GM19193 (cell line): Measurements from ENCODE around the gene MFAP5.
A peak's percentile ranks its signal among the peaks of the same experiment; 100 is the strongest.

Experiments used
- POLR2A ChIP-seq: IDR thresholded peaks from 4 replicates; pipeline ENCODE4 v1.6.1; 2011; ENCODE audit not compliant: insufficient read depth, insufficient read length; ENCODE audit errors: extremely low read depth

Gene MFAP5

DNA sequence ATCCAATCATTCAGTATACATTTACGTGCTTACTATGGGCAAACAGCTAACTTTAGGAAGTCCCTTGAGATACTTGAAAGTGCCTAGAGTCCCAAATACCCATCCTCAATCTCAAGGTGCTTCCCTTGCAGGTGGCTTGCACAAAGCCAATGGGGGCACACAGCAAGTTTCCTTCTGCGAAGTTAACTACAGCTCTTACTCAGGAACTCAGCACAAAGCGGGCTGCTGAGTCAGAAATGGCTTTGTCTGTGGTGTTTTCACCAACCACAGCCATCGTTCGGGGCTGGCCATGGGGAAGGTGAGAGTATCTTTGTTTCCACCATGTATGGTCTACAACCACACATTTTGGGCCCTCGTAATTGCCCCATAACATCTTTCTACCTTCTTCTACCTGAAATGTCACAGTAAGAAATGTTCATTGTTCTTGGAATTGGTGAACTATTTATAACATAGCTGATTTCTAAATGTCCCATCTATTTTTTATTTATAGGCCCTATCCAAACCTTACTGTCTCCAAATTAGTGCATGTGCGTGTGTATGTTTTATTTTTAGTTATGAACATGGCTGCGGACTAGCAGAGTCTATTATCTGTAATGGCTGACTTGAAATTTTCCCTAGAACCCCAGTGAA is 13.9 kb downstream of the MFAP5 start:
- no peak for TF ChIP-seq POLR2A

DNA sequence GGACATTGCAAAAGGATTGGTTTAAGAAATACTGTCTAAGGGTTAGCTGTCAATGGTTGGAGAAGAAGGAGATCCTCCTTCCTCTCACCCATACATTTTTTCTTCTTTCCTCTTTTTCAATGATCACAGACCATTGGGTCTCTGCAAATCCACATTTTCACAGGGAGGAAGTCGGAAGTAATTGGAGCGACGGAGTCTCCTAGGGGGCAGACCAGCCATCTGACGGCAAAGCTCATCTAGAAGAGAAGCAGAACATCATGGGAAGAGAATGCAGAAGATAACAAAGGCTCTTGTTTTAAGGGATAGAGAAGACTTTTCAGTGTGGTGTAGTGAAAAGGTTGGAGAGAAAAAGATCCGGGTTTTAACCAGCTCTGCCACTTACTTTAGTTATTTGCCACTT is 14.7 kb downstream of the MFAP5 start:
- TF ChIP-seq POLR2A, result no peak

DNA sequence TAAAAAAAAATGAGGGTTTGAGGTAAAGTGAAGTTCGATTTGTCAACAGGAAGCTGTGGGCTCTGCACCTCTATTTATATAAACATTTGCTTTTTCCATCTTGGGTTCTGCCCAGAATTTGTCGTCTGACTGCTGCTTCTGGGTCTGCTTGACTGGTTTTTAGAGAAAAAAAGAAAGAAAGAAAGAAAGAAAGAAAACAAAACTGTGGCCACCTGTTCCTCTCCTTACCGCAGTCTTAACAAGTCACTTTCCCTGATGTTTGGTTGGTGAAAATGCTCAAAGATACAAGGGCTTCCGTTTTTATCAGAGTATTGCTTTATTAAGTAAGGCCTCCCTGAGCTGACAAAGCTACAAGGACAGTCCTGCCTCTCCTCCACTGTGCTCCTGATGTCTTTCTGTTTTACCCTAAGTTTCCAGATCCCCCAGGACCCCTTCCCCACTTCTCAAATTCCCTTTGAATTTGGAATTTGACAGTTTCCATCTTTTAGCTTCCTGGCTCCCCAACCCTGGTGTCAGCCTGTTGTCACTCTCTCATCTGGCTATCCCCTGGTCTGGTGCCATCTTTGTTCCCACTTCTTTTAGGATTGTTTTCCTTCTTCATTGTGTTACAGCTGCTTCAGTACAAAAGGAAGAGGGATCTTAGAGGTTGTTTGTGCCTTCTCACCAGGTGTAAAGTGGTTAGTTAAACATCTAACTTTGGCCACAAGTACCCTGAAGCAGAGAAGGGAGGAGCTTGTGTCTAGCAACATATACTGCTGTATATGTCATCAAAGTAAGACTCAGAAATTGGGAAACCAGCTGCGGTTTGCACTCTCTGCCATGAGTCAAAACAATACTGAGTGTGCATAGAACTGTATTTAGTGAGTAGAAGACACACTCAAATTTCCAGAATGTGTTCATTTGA is 18.0 kb downstream of the MFAP5 start:
- peak; percentile 35 for TF ChIP-seq POLR2A

DNA sequence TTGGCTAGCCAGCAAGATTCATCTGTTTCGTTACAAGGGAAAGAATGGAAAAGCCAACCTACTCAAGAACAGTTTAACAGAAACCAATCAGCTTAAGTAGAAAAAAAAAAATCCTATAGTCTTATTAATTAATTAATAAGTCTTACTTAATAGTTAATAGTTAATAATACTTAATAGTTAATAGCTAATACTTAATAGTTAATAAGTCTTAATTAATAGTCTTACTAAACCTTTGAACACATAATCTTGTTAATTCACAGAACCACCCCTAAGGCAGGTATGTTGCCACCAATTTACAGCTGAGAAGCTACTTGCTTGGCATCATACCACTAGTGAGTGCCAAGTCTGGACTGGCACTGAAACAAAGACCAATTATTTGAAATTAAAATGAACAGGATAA is 19.9 kb downstream of the MFAP5 start:
- no peak for TF ChIP-seq POLR2A

DNA sequence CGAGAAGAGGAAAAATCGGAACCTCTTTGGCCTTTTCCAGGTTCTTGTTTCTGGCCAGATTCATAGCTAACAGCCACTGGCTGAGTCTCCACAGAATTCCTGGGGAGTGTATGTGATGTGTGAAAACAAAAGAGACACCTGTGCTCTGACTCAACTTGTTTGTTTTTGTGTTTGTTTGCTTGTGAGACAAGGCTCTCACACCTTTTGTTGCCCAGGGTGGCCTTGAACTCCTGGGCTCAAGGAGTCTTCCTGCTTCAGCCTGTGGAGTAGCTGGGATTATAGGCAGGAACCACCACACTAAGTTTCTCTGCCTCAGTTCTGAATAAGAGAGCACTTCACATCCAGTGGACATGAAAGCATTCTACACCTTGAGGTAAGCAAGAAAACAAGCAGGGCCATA is 22.7 kb downstream of the MFAP5 start:
- no peak for TF ChIP-seq POLR2A

DNA sequence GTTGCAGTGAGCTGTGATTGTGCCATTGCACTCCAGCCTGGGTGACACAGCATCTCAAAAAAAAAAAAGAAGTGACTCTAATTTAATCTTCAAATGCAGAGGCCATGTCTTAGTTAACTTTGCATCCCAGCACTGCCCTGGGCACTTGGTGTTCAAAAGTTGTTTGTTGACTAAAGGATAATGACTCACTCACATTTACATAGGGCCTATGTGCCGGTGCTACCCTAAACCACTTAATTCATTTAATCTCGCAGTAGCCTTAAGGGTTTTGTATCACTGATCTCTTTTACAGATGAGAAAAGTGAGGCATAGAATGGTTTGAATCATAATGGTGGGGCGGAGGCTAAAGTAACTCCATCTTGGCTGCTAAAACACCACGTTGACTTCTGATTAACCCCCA is 23.7 kb downstream of the MFAP5 start:
- no peak for TF ChIP-seq POLR2A

DNA sequence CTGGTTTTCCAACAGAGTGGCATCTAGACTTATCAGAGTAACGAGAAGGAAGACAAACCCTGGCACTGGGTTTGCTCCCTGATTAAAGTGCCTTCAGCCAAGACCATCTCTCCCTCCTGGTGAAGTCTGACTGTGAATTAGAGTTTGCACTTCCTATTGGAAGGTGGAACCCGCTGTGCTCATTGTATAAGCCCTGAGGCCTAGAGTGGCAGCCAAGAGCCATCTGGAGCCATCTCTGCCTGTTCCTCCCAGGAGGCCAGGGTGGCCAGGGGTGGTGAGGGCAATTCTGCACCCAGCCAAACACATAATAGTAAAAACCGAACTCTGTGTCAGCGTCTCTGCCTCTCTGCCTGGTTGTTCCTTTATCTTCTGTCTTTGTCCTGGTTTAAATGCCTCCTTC is 25.0 kb downstream of the MFAP5 start:
- no peak for TF ChIP-seq POLR2A

DNA sequence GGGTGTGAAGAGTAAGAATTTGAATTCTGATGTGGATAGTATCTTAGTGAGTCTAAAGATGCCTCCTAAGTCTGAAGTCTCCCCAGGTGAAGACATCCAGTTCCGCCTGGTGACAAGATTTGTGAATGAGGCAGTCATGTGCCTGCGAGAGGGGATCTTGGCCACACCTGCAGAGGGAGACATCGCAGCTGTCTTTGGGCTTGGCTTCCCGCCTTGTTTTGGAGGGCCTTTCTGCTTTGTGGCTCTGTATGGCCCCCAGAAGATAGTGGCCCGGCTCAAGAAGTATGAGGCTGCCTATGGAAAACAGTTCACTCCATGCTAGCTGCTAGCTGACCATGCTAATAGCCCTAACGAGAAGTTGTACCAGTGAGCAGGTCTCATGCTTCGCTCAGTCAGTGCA is 25.4 kb downstream of the MFAP5 start:
- TF ChIP-seq POLR2A, result no peak

DNA sequence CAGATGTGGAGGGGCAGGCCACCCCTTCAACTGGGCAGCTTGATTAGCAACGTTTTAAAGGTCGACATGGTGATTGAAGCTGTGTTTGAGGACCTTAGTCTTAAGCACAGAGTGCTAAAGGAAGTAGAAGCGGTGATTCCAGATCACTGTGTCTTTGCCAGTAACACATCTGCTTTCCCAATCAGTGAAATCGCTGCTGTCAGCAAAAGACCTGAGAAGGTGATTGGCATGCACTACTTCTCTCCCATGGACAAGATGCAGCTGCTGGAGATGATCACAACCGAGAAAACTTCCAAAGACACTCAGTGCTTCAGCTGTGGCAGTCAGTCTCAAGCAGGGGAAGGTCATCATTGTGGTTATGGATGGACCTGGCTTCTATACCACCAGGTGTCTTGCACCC is 26.0 kb downstream of the MFAP5 start:
- TF ChIP-seq POLR2A, result no peak

DNA sequence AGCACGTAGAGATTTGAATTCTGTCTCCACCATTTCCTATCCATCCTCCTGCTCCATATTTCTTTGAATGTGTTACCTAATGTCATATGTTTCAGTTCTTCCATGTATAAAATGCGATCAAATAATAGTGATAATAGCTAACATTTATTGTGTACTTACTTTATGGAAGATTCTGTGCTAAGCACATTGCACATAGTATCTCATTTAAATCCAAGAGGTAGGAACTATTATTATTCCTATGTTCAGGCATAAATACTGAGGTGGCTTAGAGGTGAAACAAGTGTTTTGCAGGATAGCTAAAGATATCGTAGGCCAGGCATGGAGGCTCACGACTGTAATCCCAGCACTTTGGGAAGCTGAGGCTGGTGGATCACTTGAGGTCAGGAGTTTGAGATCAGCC is 32.5 kb downstream of the MFAP5 start:
- TF ChIP-seq POLR2A, result no peak

DNA sequence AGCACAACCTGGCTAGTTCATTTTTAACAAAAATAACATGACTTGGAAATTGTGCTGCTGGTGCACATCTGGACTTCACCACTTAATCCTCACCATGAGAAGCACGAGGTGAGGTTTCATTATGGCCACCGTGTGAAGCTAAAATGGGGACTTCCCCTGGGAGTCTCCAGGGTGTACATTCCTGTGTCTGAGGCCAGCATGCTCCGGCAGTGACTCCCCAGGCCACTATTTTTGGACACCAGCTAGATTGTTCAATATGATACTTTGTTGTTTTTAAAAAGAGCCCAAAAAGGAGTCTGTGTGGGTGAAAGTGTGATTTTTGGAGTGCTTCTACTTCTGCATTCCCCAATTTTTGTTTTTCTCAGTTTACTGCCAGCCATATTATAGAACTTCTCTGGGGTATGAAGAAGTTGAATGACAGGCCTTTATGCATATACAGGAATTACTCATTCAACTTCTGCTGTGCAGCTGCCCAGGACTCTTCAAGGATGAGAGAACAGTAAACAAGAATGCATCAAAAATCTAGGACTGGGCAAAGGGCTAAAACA is 33.1 kb downstream of the MFAP5 start:
- TF ChIP-seq POLR2A, result no peak

DNA sequence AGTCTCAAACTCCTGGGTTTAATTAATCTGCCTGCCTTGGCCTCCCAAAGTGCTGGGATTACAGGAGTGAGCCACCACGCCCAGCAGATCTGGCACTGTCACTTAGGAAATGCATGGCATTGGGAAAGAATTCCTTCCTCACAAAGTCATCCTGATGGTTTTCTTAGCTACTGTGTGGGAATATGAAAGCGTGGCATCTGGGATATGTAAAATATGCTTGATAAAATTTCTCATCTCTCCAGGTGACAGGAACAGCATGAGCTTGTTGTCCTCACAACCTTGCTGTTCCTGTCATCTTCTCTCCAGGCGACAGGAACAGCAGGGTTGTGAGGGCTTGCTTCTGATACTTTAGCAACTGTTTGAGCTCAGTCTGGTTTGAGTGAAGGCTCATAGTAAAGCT is 33.9 kb downstream of the MFAP5 start:
- TF ChIP-seq POLR2A, result no peak

DNA sequence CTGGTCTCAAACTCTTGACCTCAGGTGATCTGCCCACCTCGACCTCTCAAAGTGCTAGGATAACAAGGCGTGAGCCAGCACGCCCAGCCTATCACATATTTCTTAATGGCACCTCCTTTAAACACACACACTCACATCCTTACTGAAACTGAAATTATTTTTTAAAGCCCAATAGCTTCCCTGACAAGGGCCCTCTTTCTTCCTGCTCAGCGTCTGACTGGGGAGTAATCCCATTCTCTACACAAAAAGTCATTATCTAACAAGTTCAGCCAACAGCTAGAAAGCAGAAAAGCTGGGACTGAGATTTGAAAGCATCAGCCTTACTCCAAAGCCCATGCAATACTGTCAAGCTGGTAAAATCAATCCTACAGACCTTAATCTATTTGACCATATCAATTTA is 40.0 kb downstream of the MFAP5 start:
- no peak for TF ChIP-seq POLR2A

DNA sequence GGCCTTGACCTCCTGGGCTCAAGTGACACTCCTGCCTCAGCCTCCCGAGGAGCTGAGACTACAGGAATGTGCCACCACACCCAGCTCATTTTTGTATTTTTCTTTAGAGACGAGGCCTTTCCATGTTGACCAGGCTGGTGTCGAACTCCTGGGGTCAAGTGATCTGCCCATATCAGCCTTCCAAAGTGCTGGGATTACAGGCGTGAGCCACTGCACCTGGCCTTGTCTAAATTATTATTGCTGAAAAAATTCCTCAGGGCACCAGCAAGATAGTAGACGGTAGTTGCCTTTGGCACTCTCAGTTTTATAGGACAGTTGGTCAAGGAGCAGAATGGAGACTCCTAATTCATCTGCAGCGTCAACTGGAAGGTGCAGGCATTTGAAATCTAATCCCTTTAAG is 47.4 kb downstream of the MFAP5 start:
- TF ChIP-seq POLR2A, result no peak

DNA sequence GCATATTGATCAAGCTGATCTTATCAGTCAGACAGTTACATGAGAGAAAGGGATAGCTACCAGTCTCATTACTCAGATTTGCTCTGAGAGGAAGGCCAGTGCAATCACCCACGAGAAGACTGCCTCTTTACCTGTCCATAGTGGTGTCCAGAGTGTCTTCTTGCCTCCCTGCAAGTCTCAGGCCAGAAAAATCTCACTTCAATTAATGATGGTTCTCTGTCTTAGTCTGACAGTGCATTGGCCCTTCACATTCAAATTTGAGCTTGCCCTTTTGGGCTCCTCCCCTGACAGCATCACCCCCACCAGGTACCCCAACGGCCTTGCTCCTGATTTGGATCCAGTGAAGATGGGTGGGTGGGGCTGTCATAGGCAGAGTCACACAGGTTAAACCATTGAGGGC is 50.0 kb downstream of the MFAP5 start, which contains the start of gene AICDA:
Gene AICDA, minus strand, starts transcription at position 231 of the 400 bp plus-strand sequence. Its CDS starts 92 bp downstream, at position 139.
- TF ChIP-seq POLR2A, result peak; percentile 74
